Activated T-cell treated with anti-CD3 and anti-CD28 coated beads, Interleukin-2, amount 50 U/mL, for 24 hours (primary cell): ENCODE results near the gene PRAC1.

Source experiments
- DNase-seq: peaks from one replicate; pipeline ENCODE4 v3.0.0-alpha.2; 2020
- H3K27ac Mint-ChIP-seq: 2 replicates; pipeline ENCODE4 v1.8.0; 2020; ENCODE audit warnings: mild to moderate bottlenecking, mixed read lengths
- H3K27me3 Mint-ChIP-seq: 2 replicates; pipeline ENCODE4 v1.8.0; 2020; ENCODE audit warnings: mixed read lengths
- H3K36me3 Mint-ChIP-seq: 2 replicates; pipeline ENCODE4 v1.8.0; 2020; ENCODE audit warnings: low read depth, mixed read lengths
- H3K4me1 Mint-ChIP-seq: 2 replicates; pipeline ENCODE4 v1.8.0; 2020; ENCODE audit warnings: low read depth, mixed read lengths
- H3K4me3 Mint-ChIP-seq: 2 replicates; pipeline ENCODE4 v1.8.0; 2020; ENCODE audit warnings: mild to moderate bottlenecking, moderate library complexity, mixed read lengths
- H3K9me3 Mint-ChIP-seq: 2 replicates; pipeline ENCODE4 v1.8.0; 2020; ENCODE audit warnings: mixed read lengths

The PRAC1 gene

DNA sequence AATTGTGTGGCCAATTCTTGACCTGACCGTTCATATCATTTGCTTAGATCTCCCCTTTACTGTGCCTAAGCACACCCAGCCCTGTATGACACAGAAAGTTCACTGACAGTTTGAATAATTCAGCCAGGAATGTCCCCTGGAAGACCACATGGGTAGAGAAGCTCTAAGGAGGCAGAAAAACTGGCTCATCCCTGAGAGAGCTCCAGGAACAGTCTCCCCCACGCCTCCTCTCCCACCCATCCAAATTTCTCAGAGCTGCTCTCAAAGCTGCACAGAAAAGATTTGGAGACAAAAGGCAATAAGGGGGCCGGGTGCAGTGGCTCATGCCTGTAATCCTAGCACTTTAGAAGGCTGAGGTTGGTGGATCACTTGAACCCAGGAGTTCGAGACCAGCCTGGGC lies 11.2 kb downstream of the PRAC1 start:
- Mint-ChIP-seq H3K4me3 (no peak overlapping the region), H3K9me3 (no peaks in the 10 kb centered on the region), H3K27ac (no peak overlapping the region), H3K36me3 (no peaks in the 10 kb centered on the region), H3K4me1 (no peaks in the 10 kb centered on the region), H3K27me3 (peaks cover 76% of the 10 kb centered on the region)
- DNase-seq = no peak

DNA sequence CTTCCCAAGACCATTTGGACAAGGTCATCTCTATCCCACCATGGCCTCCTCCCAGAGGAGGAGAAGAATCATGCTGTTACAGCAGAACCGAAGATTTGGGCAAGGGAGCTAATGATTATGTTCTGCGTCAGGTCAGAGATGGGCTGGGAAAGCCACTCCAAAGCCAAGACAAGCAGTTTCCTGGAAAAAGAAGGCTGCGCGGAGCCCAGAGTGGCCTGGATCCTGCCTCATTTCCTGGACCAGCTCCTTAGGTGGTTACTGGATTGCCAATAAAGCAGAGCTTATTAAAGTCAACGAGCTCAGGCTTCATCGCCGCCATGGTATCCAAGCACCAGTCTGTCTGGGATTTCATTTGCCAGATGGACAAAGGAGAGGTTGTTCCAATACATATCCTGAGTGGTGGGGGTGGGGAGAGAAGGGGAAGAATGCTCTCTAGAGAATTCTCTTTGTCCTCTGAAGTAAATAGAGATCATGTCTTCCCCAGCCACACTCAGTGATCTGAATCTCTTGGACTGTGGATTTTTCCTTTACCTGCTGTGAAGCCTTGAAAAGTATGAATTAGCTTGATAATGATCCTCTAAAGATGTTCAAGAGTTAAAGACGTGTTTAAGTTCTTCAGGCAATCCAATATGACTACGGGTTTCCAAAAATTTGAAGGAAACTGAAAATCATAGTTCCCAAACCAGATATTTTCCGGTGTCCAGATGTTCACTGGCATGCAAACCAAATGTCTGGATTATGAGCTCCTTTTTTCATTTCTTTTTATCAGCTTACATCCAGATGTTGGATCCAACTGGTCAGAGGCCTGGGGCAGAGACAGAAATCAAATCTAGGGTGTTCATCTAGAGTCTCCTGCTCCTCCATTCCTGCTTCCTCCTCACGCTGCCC lies 17.7 kb downstream of the PRAC1 start:
- H3K27me3 Mint-ChIP-seq = peaks cover 72% of the 10 kb centered on the region
- DNase-seq = no peak
- H3K4me1 Mint-ChIP-seq = no peaks in the 10 kb centered on the region
- no peaks in the 10 kb centered on the region for H3K36me3 Mint-ChIP-seq
- no peak overlapping the region for H3K27ac Mint-ChIP-seq
- no peak overlapping the region for H3K4me3 Mint-ChIP-seq
- H3K9me3 Mint-ChIP-seq = no peaks in the 10 kb centered on the region

- no peak for DNase-seq
- no peak overlapping the region for H3K27ac Mint-ChIP-seq
- H3K27me3 Mint-ChIP-seq = peaks cover 67% of the 10 kb centered on the region
Observed at GRCh38 chr17:48701864-48702532, 20.3 kb downstream of the PRAC1 start.

DNA sequence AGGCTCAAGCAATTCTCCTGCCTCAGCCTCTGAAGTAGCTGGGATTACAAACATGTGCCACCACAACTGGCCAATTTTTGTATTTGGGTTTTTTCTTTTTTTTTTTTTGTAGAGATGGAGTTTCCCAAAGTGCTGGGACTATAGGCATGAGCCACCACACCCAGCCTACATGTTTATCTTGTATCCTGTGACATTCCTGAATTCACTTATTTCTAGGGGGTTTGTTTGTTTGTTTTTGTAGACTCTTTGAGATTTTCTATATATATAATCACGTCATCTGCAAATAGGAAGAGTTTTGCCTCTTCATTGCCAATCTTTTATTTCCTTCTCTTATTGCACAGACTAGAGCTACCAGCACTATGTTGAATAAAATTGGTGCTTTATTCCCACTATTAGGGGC lies 29.1 kb downstream of the PRAC1 start:
- DNase-seq = no peak
- peaks cover 38% of the 10 kb centered on the region for H3K27me3 Mint-ChIP-seq
- H3K9me3 Mint-ChIP-seq = peaks cover 2% of the 10 kb centered on the region
- no peak overlapping the region for H3K27ac Mint-ChIP-seq
- no peaks in the 10 kb centered on the region for H3K36me3 Mint-ChIP-seq
- no peak overlapping the region for H3K4me3 Mint-ChIP-seq
- no peaks in the 10 kb centered on the region for H3K4me1 Mint-ChIP-seq

More at GRCh38 chr17:48701864-48702532, 20.3 kb downstream of the PRAC1 start:
- Mint-ChIP-seq H3K4me1 (no peaks in the 10 kb centered on the region), H3K9me3 (no peaks in the 10 kb centered on the region), H3K4me3 (no peak overlapping the region), H3K36me3 (no peaks in the 10 kb centered on the region)

- Mint-ChIP-seq H3K36me3 (no peaks in the 10 kb centered on the region), H3K27me3 (peaks cover 26% of the 10 kb centered on the region), H3K4me1 (no peaks in the 10 kb centered on the region), H3K4me3 (no peak overlapping the region), H3K27ac (no peak overlapping the region), H3K9me3 (peaks cover 2% of the 10 kb centered on the region)
- DNase-seq = no peak
Observed at GRCh38 chr17:48692049-48692448, 30.3 kb downstream of the PRAC1 start.

DNA sequence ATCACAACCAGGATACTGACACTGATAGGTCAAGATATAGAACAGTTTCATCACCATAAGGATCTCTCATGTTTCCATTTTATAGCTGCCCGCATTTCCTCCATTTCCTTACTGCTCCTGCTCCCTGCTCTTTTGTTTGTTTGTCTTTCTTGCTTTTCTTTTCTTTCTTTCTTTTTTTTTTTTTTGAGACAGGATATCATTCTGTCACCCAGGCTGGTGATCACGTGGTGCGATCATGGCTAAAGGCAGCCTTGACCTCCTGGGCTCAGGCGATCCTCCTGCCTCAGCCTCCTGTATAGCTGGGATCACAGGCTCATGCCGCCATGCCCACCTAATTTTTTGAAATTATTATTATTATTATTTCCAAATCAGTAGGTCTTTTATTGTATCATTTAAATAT lies 31.7 kb downstream of the PRAC1 start:
- peaks cover 2% of the 10 kb centered on the region for H3K9me3 Mint-ChIP-seq
- H3K4me3 Mint-ChIP-seq = no peak overlapping the region
- peaks cover 15% of the 10 kb centered on the region for H3K27me3 Mint-ChIP-seq
- no peak for DNase-seq
- H3K4me1 Mint-ChIP-seq = no peaks in the 10 kb centered on the region
- H3K36me3 Mint-ChIP-seq = no peaks in the 10 kb centered on the region
- no peak overlapping the region for H3K27ac Mint-ChIP-seq

DNA sequence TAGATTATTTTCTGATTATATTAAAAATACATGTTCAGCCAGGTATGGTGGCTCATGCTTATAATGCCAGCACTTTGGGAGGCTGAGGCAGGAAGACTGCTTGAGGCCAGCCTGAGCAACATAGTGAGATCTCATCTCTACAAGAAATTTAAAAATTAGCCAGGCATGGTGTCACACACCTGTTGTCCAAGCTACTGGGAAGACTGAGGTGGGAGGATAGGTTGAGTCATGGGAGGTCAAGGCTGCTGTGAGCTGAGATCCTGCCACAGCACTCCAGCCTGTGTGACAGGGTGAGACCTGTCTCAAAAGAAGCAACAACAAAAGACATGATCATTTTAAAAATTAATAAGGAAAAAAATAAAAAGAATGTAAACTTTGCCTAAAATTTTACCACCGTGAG lies 40.7 kb downstream of the PRAC1 start:
- Mint-ChIP-seq H3K9me3 (no peaks in the 10 kb centered on the region), H3K27ac (no peak overlapping the region), H3K36me3 (no peaks in the 10 kb centered on the region), H3K4me1 (peaks cover 9% of the 10 kb centered on the region), H3K4me3 (no peak overlapping the region), H3K27me3 (peaks cover 50% of the 10 kb centered on the region)
- no peak for DNase-seq

DNA sequence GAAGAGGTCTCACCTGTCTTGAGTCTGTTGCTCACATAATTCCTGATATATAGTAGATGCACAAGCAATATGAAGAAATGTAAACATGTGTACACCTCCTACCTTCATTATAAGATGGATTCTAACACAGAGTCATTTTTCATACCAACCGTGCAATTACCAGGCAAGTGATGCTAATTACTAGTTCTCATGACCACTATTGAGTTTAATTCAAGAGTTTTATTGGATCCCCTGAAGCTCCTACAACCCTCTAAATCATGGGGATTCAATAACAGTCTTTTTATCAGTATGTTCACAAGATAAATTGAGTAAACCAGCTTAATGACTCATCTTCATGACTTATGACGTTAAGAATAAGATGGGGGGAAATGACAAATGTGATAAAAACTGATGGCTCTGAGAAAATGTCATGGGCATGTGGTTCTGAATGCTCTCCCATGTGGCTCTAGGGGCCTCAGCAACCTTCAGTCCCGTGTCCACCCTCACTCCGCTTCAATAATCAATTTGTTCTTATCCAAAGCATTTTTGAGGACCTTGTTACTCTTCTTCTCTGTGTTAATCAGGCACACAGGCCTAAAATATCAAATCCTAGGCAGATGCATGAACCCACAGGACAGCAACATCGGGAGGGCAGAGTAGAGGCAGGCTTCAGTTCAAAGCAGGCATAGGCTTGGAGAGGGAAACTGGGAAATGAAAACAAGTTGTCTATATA lies 42.8 kb downstream of the PRAC1 start:
- Mint-ChIP-seq H3K27ac (no peak overlapping the region), H3K27me3 (peaks cover 59% of the 10 kb centered on the region), H3K9me3 (no peaks in the 10 kb centered on the region), H3K4me3 (no peak overlapping the region), H3K4me1 (peaks cover 9% of the 10 kb centered on the region), H3K36me3 (no peaks in the 10 kb centered on the region)
- no peak for DNase-seq

DNA sequence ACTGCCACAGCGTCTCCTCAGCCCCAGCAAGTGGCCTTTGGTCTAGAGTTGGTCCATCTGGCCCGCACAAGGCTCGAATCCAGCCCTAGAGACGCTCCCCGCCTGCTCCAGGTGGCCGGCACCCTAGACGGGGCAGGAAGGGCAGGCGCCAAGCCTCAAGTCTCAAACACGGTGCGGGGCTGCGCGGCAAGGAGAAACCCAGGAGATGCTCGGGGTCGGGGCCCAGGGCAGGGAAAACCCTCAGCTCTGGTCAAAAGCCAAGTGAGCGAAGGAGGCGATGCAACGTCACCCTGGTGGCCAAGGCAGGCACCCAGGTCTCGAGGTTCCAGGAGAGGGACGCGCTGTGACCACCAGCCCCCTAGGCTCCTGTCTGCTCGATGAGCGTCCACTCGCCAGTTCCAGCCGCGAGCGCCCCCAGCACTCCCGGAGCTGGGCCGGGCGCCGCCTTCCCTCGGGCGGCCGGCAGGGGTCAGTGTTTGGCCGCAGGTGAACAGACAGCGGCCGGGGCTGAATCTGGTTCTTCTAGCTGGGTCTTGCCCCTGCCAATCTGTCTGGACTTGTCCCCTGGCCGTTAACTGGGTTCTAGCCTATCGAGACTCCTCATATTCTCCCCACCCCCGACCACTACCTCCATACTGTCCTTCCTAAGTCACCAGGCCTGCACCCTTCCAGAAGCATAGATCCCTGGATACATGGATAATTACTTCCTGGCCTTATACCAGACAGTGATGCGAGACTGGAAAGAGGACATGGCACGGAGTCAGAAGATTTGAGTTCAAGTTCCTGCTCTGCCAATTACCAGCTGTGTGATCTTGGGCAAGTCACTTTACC lies 44.0 kb downstream of the PRAC1 start:
- no peak overlapping the region for H3K4me3 Mint-ChIP-seq
- no peaks in the 10 kb centered on the region for H3K9me3 Mint-ChIP-seq
- no peak overlapping the region for H3K27ac Mint-ChIP-seq
- DNase-seq = peak; percentile 86
- no peaks in the 10 kb centered on the region for H3K36me3 Mint-ChIP-seq
- peaks cover 60% of the 10 kb centered on the region for H3K27me3 Mint-ChIP-seq
- peaks cover 9% of the 10 kb centered on the region for H3K4me1 Mint-ChIP-seq

DNA sequence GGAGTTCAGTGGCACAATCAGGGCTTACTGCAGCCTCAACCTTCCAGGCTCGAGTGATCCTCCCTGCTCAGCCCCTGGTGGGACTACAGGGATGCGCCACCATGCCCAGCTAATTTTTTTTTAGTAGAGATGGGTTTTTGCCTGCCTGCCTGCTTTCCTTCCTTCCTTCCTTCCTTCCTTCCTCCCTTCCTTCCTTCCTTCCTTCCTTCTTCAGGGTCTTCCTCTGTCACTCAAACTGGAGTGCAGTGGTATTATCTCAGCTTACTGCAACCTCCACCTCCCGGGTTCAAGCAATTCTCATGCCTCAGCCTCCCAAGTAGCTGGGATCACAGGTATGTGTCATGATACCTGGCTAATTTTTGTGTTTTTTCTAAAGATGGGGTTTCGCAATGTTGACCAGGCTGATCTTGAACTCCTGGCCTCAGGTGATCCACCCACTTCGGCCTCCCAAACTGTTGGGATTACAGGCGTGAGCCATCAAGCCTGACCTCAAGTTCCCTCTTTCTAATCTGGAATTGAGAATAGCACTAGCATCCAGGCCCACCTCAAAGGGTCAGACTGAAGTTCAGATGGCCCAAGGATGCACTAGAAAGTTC lies 45.3 kb downstream of the PRAC1 start:
- Mint-ChIP-seq H3K27ac (no peak overlapping the region), H3K36me3 (no peaks in the 10 kb centered on the region), H3K4me3 (no peak overlapping the region), H3K9me3 (no peaks in the 10 kb centered on the region), H3K27me3 (peaks cover 61% of the 10 kb centered on the region), H3K4me1 (peaks cover 9% of the 10 kb centered on the region)
- no peak for DNase-seq

DNA sequence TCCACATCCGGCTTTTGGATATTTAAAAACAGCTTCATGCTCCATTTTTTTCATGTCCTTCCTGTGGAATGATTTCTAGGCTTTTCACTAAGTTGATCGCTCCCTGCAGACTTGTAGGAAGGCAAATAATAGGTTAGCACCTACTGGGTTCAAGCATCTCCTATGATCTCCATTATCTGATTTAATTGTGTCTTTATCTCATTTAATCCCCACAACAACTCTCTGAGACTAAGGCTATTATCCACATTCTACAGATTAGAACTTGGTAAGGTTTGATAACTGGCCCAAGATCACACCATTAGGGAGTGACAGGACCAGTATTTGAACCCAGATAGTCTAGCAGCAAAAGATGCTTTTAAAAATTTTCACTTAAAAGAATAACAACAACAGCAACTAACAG lies 50.0 kb downstream of the PRAC1 start:
- Mint-ChIP-seq H3K4me3 (no peak overlapping the region), H3K36me3 (no peaks in the 10 kb centered on the region), H3K27me3 (peaks cover 60% of the 10 kb centered on the region), H3K9me3 (no peaks in the 10 kb centered on the region), H3K27ac (no peak overlapping the region), H3K4me1 (peaks cover 5% of the 10 kb centered on the region)
- DNase-seq = no peak
